HL-60 (cell line): ENCODE results near the gene SRRM5.

Source experiments
- POLR2AphosphoS5 ChIP-seq: IDR thresholded peaks from 2 replicates; pipeline ENCODE4 v1.6.1; 2012; ENCODE audit warnings: low read depth
- TF ChIP-seq, protein P1 (sequence below): IDR thresholded peaks from one replicate; pipeline ENCODE4 v1.5.1; 2011; ENCODE audit warnings: low read length, control low read depth, inconsistent platforms; ENCODE audit not compliant: insufficient read depth

GRCh38 chr19:43639519-43640423 lies 27.9 kb downstream of the SRRM5 start, which contains the start of gene CADM4:
- TF ChIP-seq, protein P1, sequence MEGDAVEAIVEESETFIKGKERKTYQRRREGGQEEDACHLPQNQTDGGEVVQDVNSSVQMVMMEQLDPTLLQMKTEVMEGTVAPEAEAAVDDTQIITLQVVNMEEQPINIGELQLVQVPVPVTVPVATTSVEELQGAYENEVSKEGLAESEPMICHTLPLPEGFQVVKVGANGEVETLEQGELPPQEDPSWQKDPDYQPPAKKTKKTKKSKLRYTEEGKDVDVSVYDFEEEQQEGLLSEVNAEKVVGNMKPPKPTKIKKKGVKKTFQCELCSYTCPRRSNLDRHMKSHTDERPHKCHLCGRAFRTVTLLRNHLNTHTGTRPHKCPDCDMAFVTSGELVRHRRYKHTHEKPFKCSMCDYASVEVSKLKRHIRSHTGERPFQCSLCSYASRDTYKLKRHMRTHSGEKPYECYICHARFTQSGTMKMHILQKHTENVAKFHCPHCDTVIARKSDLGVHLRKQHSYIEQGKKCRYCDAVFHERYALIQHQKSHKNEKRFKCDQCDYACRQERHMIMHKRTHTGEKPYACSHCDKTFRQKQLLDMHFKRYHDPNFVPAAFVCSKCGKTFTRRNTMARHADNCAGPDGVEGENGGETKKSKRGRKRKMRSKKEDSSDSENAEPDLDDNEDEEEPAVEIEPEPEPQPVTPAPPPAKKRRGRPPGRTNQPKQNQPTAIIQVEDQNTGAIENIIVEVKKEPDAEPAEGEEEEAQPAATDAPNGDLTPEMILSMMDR = no peak
- no peak for TF ChIP-seq POLR2AphosphoS5
